GM18511 (cell line): ENCODE results near the gene TBC1D1.

Experiments
- ATAC-seq: cut with Tn5 transposase; IDR thresholded peaks from one replicate; pipeline ENCODE4 v1.9.1; 2021; ENCODE audit warnings: mild to moderate bottlenecking, moderate library complexity; ENCODE audit not compliant: unreplicated experiment

Gene TBC1D1

DNA sequence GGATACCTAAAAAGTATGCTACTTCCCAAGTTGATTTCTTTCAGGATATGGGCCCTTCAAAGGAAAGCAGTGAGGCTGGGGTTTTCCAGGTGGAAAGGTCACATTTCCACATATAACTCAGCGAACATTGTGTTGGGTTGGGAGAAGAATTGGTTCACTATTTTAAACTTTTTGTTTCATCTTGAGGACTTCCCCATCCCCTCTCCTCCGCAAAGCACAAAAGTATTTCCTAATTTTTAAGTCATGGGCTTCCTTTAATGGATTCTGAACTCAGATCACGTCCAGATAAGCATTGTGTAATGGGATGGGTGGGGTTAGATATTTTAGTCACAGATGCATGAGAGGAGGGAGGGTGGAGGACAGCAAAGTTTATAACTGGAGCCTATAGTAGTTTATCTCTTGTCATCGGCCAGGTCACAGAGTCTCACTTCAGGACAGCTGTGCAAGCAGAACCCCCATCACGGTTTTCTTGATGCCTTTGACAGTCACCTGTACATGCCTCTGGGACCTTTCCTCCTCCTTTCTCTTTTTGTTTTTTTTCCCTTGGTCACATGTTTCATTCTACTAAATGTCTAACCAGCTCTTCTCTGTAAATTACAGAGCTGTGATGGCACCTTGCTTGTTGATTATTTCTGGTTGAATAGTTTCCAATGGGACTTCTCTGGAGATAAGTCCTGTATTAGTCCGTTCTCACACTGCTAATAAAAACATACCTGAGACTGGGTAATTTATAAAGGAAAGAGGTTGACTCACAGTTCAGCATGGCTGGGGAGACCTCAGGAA is 184.7 kb downstream of the TBC1D1 start:
- ATAC-seq, result no peak

DNA sequence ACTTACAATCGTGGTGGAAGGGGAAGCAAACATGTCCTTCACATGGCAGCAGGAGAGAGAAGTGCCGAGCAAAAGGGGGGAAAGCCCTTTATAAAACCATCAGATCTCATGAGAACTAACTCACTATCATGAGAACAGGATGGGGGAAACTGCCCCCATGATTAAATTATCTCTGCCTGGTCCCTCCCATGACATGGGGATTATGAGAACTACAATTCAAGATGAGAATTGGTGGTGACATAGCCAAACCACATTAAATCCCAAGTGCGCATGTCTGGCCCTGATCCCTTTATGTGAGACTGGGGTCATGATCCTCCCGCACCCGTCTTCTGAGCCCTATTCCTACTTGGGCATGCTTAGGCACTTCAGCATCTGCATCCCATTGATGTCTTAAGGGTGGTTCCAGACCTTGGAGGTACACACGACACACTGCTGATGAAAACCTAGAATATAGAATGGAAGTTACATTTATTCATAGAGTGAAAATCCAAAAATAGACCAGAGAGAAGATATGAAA is 185.3 kb downstream of the TBC1D1 start:
- no peak for ATAC-seq

DNA sequence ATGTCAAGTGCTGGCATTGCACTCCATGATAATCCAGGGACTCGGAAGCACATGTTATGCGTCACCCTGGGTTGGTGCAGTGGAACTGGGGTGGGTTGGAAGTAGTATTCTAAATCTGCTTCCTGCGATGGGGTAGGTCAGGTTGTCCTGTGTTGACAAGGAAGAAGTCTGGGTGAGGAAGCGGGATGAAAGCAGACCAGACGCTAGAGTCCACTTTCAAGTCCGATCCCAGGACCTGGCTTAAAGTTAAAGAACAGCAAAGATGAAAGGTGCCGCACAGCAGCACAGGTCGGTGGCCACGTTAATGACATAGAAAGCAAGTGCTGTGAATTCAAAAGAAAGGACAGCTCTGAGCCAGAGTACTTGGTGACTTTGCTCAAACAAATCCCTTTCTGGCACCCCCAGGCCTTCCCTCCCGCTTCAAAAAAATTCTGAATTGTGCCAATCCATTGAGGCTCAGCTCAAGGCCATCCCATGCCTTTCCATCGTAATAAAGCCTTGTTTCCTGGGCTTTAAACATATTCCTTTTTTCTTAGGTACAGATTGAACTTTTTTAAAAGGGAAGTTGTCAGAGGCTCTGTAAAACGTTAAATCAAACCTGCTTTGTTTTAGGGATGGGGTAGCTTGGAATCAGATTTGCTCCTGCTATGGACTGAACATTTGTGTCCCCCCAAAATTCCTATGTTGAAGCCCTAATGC is 187.1 kb downstream of the TBC1D1 start:
- no peak for ATAC-seq

DNA sequence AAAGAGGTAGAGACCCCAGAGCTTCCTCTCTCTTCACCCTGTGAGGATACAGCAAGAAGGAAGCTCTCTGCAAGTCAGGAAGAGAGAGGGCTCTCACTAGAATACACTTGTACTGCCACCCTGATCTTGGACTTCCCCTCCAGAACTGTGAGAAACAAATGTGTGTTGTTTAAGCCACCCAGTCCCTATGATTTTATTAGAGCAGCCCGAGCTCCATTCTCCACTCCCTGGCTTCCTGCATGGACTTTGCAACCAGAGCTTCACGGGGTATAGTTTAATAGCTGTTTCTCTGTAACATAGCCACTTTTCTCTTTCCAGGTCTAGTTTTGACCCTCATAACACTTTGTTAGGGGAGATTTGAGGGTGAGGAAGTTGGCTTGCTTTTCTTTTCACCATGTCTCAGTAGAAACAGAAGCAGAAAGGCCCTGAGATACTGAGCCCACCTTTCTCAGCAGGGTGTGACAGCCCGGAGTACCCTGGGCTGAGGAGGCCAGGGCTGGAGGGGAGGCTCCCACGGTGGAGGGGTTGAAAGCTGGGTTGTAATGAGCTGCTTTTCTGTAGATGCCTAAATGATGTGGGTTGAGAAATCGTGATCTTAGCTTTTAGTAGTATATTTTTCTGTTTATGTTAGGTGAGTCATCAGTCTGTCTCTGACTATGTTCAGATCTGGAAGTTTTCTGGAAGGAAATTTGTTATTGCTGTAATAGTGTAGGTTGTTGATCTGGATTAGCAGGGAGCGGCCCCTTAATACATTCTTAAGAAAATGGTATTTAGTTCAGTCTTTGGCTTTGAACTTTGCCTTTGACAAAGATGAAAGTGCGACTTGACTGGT is 187.9 kb downstream of the TBC1D1 start:
- ATAC-seq, result peak; percentile 44

DNA sequence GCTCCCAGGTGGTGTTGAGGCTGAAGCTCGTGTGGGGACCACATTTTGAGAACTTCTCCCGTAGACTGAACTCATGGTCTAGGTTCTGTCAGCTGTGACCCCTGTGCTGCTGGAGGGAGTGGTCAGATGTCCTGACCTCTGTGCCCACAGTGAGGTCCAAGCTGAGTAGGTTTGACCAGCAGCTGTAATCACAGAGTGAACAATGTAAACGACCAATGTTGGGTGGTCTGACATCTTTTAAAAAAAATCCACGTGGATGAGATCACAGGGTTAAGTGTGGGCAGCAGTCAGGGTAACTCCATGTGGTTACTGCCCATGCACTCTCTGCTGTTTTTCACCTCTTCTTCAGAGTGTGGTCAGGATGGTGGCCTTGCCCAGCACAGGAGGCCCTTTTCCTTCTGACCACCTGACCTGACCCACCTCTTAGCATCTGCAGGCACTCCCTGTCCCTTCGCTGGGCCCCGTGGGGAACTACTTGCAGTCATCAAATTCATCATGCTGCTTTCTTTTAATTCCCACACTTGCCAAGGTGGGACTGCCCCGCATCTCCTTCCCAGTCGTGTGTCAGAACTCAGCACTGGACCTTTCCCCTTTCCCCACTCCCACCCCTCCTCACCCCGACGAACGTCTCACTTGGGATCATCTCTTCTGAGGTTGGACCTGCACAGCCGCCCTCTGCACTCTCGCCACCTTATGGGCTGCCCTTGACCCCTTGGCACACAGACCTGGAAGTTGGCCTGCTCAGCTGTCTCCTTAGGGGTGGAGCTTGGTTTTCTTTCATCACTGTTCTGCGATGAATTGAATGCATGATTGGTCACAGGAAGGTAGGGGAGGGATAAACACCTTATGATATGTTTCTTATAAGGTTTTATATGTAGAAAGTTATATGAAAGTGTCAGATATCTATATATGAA is 189.4 kb downstream of the TBC1D1 start:
- ATAC-seq, result no peak

DNA sequence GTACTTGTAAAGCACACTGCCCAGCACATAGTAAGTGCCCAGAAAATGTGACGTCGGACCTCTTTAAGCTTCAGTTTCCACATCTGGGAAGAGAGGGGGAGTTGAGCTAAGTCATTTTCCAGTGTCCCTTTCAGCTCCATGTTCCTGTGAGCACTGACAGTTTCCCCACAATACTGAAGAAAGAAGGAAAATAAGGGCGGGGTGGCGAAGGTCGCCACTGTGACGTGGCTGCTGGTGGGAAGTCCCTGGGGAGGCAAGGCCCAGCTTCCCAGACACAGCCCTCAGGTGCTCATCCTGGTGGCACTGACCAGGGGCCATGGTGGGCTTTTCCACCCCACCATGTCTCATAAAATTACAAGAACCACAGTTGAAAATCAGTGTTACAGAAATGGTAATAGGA is 191.1 kb downstream of the TBC1D1 start:
- no peak for ATAC-seq

DNA sequence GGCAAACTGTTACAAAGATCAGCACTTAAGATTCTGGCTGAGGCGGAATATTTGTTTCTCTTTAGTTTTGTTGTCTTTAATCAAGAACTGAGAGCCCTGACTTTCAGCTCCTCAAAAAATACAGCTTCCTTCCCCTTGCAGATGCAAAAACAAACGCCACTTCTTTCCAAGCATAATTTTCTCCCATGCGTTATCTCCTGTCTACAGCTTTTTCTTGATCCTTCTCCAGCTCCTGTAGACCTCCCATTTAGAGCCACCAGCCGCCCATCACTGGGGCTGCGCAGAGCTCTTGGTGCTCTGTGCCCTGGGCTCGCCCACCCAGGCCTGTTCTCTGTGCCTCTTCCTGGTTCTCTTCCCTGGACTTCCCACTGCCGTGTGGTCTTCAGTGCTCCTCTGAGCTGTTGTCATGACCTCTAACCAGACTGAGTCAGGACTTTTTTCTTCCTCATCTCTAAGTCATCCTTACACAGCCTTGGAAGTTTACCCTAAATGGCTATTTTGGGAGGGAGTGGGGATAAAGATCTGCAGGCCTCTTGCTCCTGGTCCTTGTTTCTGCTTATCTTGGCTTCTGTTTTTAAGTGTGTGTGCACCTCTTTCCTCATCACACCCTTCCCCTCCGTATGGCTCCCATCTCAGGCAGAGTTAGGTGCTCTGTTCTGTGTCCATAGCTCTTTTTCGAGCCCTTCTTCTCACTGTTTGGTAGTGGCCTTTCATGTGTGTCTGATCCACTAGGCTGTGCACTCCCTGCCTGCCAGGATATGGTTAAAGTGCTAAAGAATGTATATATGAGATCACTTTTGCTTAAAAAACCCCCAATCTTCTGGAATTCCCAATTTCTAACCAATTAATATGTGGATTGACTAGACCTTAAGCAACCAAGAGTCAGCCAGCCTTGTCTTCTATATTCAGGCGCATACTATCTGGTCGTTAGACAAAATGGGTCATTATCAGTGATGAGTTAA is 191.8 kb downstream of the TBC1D1 start:
- ATAC-seq, result no peak

DNA sequence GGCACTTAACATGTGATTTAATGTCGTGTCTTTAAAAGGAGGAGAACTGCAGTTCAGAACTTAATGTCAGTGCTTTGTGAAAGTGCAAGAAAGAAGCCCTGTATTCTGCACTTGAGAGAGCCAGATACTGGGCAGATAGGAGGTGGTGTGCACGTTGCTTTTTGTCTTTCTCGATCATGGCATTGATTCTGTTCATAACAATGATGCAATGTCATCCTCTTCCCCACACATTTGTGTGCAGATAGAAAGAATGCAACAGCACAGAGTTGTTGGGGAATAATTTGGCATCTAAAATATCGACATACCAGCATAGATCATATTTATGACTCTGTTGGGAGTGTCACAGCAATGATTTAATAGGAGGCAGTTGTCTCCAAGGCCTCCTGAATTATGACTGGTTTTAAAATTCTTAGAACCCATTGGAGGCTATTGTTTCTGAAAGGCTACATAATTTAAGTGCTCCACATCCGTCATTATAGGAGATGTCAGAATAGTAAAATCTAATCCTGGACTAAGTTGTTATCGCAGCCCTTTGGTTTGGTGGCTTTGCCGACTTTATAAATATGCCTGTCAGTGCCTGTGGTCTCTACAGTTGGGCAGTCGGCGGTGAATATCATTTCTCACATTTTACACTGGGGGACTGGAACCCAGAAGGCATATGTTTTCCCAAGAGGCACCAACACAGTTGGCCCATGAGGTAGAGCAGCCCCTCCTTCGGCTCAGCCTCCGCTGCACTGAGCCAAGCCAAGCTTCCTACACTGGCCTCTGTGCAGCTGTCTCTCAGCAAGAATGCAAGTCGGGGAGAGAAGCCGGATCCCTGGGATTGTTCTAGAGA is 194.2 kb downstream of the TBC1D1 start:
- no peak for ATAC-seq

DNA sequence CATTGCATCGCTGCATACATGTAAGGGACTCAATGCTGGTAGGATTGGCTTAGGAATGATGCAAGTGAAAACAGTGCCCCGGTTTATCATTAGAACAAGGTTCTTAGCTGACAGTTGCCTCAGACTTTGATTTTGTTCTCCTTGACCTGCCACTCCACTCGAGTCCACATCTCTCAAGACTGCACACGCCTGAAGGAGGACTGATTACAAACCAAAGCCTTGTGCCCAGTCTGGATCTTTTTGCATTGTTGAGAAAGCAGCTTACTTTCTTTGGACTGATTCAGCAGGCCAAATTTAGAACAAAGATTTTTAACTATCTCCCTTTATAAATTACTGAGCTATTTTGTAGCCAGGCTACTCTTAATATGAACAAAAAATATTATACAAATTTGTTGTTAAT is 194.9 kb downstream of the TBC1D1 start:
- ATAC-seq, result no peak

DNA sequence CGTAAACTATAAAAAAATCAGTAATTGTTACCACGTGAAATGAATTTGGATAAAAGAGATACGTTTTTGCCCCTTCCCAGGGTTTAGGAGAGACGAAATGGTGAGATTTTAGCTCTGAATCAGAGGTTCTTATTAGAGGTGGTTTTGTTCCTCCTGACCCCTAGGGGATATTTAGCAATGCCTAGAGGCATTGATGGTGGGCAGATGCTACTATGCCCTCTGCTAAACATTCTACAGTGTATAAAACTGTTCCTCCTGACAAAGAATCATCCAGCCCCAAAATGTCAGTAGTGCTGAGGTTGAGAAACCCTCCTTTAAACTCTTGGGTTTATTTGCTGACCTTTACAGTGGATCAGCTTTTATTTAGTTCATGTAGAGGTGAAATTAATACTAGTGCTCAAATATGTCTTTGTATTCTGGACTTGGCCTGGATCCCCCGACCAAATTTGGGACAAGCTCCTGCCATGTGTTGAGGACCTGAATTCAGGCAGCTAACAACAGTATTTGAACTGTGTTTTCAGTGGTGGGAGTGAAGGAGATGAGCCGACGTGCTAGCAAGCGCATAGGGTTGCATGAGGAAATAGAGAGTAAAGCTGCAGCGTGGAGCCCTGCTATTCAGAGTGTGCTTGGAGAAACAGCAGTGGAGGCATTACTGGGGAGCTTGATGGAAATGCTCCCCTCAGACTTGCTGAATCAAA is 195.4 kb downstream of the TBC1D1 start:
- no peak for ATAC-seq

DNA sequence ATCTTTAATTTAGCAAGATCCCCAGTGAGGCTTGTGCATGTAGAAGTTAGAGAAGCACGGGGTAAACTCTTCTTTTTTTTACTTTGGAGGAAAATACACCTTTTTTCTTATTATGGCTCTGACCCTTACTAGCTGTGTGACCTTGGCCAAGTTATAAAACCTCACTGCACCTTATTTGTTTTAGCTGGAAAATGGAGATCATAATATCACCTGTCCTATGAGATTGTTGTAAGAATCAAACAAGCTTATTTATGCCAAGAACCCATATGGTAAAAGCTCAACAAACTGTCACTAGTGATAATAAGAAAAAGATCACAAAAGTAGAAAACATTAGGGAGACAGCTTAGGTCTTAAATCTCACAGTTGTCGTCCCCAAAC is 196.0 kb downstream of the TBC1D1 start:
- ATAC-seq, result no peak

DNA sequence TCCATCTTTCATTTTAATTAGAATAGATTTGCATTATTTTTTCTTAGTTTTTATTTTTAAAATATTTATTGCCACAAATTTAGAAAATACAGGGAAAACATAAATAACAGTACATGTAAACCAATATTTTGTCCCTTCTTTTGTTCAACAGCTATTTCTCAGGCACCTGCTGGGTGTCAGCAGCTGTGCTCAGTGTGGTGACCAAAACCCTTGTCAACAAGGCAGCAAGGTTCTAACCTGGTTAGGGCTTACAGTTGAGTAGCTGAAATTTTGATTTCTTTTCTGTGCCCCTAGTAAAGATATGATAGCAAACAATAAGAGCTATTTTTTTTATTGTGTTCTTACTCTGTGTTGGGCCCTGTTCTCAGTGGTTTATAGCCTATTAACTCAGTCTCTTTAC is 197.4 kb downstream of the TBC1D1 start:
- ATAC-seq, result no peak

DNA sequence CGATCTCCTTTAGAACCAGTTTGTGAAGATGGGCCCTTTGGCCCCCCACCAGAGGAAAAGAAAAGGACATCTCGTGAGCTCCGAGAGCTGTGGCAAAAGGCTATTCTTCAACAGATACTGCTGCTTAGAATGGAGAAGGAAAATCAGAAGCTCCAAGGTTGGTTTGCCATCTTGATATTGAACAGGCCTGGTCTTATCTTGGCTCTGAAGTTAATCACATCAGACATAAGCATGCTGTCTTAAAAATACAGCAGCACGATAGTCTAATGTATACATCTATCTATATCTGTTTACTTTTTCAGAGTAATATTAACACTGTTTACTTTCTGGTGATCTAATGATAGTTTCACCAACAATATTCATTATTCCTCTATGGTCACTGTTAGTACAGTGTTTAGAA is 199.1 kb downstream of the TBC1D1 start:
- no peak for ATAC-seq

DNA sequence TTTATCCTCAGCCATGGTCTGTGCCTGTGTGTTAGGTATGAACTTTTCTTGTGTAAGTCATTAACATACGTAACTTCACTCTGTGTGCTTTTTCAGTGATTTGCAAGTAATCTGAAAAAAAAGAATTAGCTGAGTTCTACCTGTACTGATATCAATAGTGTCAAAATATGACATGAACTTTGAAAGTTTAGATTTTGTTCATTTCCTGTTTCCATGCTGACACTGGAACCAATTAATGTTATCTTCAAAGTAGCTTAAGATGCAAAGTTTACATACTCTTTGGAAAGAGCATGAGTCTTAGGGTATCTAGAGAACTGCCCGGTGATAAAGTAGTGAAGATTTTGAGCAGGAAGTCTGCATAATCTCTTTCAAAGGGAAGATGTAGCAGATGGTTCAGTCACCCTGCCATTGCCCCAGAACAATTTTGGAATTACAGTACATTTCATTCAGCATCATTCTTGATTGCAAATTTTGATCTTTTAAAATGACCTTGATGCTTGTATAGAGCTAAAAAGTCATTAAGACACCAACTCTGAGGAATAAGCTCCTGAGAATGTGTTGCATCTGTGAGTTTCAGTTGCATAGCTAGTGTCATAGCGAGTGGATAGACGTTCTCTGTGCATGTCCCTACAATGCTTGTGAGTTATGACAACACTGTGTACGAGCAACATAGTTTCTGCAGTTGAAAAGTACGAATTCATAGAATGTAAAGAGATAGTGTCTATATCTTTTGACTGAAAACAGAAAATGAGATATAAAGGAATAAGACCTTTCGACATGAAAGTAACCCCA is 199.8 kb downstream of the TBC1D1 start:
- no peak for ATAC-seq

DNA sequence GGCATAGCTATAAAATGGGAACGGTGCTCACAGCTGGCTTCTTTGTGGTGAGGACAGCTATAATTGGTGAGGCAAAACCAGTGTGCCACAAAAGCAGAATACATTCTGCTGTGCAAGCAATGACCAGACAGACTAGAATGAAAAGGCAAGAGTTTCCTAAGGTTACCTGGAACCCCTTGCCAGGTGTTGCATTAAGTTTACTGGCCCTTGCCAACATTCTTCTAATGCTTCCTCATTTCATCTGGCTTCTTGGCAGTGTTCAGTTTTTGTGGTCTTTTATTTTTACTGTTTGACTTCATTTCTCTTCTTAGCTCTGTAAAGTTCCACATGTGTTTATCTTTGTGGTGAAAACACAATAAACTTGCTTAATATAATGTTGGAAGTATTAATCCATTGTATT is 200.8 kb downstream of the TBC1D1 start:
- ATAC-seq, result no peak

DNA sequence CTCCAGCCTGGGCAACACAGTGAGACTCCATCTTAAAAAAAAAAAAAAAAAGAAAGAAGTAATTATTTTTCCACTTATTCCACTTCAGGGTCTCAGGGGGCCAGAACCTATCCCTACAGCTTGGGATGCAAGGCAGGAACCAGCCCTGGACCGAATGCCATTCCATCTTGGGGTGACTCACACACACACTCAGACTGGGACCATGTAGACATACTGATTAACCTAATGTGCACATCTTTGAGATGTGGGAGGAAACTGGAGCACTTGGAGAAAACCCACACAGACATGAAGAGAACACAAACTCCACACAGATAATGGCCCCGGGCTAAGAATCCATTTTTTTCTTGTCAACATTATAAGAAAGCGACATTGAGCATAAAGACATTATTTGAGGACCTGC is 201.8 kb downstream of the TBC1D1 start:
- ATAC-seq, result no peak

DNA sequence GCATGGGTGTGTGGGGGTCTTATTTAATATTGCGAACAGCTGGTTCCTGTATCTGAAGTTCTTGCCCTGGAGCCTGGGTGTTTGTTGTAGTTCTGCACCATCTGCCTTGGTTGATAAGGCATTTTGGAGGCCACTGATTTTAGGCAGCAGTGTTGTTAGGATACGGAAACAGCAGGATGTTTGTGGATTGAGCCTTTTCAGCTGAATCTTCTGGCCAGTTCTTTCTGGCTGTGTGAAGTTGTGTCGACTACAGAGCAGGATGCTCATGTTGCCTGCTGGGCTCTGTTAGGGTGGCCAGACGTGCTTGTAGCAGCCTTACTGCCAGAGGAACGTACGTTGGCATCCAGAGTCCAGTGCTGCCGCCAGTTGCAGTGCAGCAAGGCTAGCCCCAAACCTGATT is 203.5 kb downstream of the TBC1D1 start:
- no peak for ATAC-seq
